Activated T-cell treated with anti-CD3 and anti-CD28 coated beads, Interleukin-2, amount 50 U/mL, for 48 hours (primary cell): ENCODE data around the gene STK32C.
"Not testable (repeated sequence)": the region's sequence is repeated elsewhere in the genome, so short reads cannot be mapped to it uniquely, and the experiment has no call there.

Experiments
- DNase-seq, 2 experiments: peaks; one replicate each; pipeline ENCODE4 v3.0.0-alpha.2; 2020

STK32C gene

DNA sequence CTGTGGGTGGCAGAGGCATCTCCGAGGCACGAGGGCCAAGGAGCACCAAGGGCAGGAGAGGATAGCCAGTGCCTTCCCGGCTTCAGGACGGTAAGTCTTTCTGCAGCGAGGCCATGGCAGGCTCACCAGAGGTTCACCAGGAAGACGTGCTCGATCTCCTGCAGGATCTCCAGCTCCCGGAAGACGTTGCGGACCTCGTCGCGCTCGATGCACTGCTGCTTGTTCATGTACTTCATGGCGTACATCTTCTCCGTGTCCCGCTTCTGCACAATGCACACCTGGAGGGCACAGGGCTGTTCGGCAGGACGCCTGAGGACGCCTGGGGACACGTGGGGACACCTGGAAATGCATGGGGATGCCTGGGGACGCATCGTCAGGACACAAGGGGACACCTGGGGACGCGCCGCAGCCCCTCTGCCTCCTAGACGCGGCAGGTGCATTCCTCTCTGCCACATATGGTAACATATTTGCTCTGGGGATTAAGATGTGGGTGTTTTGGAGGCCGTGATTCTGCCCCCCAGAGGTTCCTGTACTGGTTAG, 79.8 kb downstream of the STK32C start:
- no peak for DNase-seq

DNA sequence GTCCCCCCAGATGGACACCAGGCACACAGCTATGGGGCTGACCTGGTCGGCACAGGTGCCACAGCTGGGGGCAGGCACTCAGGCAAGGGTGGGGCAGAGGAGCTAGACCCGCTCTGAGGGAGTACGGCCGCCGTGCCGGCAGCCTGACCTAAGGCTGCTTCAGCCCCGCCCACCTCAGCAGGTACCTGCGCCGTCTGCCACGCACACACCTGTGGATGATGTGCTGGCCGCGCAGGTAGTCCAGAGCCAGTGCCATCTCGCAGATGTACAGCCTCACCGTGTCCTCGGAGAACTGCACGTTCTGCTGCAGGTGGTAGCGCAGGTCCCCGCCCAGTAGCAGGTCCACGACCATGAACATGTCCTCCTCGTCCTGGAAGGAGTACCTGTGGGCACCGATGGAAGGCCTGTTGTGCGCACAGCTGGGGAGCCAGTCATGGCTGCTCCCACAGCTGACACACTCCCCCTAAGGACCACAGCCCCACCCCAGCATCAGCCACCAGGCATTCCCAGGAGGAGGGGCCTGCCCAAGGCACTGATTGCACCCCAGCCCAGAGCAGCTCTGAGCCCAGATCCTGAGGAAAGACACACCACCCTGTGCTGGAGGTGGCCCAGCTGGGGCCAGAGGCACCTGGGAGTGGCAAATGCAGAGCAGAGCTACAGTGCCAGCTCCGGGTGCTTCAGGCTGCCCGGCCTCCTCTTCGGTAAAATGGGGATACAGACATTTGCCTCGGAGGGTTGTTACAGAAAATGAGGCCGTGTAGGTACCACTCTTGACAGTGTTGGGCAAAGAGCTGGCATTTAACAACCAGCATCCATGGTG, 81.0 kb downstream of the STK32C start:
- no peak for DNase-seq

DNA sequence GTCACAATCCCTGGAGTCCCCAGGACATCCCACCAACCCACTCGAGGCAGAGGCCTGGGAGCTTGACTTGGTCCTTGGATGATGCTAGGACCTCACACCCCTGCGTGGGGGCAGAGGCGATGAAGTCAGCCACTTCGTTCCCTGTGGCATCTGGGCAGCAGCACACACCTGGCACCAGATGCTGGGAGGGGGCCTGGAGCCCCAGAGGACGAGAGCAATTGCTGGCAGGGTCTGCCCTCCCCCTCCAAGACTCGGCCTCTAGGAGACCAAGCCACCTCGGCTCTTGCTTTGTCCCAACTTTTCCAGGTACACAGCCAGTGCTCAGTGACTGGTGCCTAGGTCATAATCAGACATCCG, 81.9 kb downstream of the STK32C start:
- no peak for DNase-seq

DNA sequence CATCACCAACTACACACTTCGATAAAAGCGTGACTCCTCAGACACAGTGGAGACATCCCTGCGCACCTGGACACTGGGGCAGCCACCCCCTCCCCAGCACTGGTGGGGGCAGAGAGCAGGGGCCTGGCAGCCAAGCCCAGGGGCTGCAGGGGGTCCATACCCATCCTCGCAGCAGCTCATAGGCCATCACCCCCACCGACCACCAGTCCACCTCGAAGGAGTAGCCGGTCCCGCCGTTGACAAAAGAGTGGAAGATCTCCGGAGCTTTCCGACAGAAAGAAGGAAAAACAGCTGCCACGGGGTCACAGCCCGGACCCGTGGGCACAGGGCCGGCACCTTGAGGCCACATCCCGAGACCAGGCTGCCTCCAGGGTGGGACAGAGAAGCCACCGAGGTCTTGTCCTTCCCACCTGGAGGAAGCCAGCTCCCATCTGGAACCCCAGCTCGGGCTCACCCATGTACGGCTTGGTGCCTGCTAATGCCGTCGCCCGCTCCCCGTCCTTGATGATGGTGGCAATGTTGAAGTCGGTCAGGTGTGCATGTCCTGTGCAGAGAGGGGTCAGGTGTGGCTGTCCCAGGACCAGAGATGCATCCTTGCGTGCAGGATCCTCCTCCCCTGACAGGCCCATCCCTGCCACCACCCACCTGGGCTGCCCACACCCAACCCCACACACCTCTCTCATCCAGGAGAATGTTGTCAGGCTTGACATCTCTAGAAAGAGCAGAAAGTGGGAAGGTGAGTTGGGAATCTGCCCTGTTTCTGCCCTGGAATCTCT, 82.5 kb downstream of the STK32C start:
- DNase-seq, result no peak

DNA sequence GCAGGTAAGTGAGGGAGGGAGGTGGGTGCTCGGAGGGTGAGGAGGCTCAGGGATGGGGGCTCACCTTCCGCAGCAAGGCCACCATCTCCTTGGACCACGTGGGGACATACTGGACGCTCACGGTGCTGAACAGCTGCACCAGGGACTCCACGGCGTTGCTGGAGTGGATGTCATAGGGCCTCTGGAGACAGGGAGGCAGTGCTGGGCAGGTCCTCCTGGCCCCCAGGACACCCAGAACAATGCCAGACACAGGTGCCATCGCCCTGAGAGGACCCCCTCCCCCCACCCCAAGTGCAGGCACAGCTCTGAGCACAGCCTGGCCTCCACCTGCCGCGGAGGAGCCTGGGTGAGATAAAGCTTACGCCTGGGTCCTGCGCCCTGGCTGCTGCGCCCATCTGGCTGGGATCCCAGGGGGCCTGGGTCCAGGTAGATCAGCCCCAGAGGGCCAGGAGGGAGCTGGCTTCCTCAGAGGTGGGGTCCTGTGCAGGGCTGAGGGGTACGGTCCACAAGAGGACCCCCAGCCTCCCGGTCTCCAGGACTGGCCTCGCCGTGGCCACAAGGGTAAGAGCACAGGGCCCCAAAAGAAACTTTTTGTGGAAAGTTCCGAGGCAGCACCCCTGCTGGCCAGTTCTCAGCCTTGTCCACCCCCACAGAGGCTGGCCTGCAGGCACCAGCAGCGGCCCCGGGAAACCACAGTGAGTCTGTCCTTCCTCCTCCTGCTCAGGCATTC, 83.2 kb downstream of the STK32C start:
- no peak for DNase-seq

DNA sequence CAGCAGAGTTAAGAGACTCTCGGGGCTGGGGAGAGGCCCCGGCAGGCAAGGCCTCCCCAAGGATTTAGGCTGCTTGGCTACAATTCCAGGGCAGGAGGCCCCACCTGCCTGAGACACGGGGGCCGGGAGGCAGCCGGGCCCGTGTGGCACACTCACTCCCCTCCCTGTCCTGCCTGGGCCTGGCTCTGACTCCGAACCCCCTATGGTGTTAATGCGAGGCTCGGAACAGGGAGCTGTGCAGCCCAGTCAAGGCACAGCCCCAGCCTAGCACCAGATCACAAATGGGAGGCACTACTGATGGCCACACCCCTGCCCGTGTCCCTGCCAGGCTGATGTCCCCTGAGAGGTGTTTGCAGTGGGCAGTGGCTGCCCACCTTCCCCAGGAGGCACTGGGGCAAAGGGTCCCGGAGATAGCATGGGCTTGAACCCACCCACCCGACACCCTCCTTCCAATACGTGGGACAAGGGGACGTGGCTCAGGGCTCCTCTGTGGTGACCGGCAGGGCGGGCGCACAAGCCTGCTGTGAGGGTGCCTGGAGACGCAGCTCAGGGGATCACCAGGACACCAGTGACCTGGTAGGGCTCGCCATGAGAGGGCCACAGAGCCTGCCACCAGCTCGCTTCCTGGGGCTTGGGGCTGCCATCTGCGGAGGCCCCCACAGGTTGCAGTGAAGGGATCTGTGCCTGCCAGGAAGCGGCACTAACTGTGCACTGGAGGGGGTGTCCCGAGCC, 84.0 kb downstream of the STK32C start:
- DNase-seq, result no peak

DNA sequence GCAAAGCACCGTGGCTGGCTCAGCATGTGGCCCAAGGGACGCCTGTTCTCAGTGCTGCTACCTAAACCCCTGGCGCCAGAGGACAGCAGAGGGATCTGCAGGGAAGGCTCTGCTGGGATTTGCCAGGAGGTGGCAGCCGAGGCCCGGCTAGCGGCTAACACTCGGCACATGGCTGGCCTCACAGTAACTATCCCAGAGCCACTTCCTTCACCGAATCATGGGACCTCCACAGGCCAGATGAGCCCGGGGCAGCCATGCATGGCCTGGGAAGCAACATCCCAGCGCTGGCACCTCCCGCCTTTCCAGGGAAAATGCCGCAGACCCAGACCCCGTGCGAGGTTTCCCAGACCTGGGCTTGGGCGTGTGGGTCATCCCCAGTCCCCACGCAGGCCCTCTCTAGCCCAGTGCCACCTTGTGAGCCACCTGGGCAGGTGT, 84.6 kb downstream of the STK32C start:
- peak; percentile 72 to 77 for DNase-seq

DNA sequence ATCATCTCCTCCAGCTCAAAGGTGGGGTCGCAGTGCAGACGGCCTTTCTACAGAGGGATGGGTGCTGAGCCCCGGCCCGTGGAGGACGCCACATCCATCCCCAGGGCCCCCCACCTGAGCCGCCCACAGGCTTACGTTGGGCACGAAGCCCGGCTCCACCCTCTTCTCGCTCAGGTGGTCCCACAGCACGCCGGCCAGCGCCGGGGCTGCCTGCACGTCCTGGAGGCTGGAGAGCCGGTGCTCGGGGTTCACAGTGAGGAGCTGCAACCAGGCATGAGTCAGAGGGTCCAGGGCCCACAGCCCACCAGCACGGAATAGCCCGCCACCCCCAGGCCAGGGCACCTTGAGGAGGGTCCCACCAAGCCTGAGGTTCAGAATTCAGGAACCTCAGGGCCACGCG, 85.0 kb downstream of the STK32C start:
- DNase-seq, result no peak

DNA sequence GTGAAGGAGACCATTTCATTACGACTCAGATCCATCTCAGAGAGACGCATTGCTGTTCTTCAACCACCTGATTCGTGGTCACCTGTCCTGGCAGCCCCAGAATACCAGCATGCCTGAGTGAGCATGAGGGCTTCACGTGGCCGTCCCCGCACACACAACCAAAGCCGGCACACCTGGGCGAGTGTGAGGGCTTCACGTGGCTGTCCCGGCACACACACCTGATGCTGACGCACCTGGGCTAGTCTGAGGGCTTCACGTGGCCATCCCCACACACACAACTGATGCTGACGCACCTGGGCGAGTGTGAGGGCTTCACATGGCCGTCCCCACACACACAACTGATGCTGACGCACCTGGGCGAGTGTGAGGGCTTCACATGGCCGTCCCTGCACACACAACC, 86.8 kb downstream of the STK32C start:
- DNase-seq, result not testable (repeated sequence)

DNA sequence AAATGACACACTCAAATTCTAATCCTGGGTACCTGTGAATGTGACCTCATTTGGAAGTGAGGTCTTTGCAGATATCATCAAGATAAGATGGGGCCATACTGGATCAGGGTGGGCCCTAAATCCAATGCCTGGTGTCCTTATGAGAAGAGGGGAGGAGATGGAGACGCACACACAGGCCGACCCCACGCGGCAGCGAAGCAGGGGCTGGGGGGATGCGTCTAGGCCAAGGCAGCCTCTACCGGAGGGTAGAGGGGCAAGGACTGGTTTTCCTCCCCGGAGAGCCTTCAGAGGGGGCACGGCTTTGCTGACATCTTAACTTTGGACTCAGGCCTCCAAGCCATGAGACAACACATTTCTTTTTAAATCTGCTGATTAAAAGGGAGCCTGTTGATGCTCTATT, 87.7 kb downstream of the STK32C start:
- no peak for DNase-seq

DNA sequence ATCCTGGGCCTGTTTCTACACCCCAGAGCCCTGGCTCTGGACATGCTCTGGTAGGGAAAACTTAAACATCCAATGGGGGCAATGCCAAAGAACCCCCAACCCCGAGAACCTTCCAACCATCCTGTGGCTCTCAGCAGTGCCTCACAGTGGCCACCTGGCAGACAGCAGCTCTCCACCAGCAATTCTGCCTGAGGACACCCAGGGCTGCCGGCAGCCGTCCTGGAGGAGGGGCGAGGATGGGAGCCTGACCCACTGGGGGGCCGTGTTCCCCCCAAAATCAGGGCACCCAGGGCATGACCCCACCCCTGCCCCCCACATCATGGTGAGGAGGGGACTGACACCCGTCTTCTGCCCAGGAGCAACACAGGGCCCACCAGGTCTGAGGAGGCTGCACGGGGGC, 88.3 kb downstream of the STK32C start:
- DNase-seq, result no peak

DNA sequence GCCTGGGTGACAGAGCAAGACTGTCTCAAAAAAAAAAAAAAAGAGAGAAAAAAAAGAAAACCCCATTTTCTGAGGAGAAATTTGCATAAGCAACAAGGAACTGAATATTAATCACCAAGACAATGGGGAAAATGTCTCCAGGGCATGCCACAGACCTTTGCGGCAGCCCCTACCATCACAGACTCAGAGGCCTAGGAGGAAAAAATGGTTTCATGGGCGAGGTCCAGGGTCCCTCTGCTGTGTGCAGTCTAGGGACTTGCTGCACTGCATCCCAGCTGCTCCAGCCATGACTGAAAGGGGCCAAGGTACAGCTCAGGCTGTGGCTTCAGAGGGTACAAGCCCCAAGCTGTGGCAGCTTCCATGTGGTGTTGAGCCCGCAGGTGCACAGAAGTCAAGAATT, 91.3 kb downstream of the STK32C start:
- DNase-seq, result not testable (repeated sequence)

DNA sequence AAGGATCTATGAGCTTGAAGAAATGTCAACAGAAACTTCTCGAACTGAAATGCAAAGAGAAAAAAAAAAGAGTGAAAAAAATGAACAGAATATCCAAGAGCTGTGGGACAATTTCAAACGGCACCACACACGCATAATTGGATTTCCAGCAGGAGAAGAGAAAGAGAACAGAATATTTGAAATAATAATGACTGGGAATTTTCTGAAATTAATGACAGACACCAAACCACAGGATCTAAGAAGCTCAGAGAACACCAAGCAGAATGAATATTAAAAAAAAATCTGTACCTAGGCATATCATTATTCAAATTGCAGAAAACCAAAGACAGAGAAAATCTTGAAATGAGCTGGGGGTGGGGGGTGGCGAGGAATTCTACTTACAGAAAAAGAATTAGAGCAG, 93.8 kb downstream of the STK32C start:
- DNase-seq, result no peak

DNA sequence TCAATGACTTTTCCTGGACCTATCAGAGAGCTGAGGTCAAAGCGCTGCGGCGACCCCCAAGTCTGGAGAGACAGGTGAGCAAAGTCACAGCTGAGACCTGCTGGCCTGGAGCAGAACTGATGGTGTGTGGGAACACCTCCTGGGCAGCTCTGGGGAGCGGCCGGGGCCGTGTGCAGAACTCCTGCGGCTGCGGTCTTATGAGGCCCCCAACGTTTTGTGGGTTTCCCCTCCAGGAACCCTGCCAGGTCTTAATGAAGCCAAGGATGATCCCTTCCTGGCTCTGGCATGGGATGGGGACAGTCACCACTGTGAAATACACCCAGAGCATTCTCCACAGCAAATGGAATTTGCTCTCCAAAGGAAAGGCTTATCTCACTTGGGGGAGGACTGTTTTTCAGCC, 94.9 kb downstream of the STK32C start:
- DNase-seq, result no peak

DNA sequence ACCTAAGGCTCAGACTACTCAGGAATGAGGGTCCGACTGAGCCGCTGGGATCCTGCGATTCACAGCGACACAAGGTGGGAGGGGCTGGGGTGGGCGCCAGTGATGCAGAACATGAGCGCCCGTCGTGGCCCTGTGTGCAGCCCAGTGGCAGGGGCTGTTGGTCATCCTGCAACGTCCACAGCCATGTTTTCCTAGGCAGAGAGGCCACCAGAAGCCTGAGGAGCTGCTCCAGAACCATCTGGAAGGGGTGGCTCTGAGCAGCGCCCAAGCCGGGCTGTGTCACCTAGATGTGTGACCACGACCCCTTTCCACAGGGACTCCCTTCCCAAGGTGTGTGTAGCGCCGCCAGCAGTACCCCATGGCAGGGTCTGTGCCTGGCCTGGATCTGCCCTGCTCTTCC, 96.5 kb downstream of the STK32C start:
- DNase-seq, result no peak

DNA sequence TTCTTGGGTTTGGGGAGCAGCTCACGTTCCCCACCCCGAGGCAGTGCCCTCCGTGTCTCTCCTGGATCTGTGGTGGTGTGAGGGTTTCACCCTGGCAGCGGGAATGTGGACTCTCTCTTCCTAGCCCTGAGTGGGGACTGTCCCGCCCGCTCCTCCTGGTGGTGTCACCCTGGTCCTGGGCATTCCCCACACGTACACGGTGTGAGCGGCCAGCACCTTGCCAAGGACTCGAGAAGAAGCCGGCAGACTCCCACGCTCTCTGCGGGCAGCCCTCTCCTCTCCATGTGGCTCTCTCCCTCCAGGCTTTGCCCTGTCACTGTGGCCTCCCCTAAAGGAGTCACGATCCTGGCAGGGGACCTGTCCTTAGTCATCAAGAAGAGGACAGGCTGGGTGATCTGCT, 97.0 kb downstream of the STK32C start:
- DNase-seq, result no peak

DNA sequence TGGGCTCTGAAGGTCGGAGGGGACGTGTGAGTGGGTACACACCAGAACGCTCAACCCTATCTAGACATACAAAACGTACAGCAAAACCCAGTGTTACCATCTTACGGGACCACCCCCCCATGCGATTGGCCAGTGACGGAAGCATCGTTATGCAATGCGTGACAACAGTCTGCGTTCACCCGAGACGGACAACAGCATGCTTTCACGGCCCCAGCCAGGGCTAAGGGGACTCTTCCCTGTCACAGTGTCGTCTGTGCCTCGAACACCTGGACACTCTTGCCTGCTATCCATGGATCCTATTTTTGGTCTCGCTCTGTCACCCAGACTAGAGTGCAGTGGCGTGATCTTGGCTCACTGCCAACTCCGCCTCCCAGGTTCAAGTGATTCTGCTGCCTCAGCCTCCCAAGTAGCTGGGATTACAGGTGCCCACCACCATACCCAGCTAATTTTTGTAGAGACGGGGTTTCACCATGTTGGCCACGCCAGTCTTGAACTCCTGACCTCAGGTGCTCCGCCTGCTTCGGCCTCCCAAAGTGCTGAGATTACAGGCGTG, 97.7 kb downstream of the STK32C start:
- no peak for DNase-seq

DNA sequence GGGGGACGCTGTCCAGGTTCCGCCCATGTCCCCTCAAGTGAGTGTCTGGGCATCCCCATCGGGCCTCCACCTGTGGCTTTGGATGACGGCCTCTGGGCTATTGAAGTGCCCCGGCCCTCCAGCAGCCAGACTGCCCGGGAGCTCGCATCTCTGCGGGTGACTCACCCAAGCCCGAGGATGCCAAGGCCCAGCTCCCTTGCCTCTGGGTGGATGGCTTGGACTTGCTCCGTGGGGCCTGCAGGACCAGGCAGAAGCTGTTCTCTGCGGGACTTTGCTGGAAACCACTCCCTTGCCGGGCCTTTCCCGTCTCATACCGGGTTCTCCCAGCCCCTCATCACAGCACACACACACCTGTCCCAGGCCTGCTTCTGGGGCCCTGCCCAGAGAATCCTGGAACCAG, 98.6 kb downstream of the STK32C start:
- DNase-seq, result no peak

DNA sequence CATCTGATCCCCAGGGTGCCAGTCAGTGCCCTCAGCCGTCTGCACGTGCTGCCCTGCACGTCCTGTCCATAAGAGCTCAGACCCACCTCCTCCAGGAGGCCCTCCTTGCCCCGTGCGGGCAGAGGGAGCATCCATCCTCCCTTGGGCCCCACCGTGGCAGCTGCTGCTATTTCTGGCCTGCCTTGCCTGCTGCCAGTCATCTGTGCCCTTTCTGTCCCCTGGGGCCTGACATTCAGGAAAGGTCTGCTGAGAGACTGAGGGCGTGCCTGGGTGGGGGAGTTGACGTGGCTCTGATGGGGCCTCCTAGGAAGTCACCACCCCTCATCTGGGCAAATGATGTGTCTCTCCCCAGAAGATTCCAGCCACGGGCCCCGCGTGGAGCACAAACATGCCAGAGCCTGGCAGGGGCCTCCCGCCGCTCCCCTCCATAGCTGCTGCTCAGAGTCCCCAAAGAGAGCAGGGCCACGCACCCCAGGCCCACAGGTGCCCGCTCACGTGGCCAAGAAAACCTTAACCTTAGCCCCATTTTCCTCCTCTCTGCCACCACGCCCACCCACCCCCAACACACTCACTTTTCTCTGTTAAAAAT, 99.2 kb downstream of the STK32C start:
- DNase-seq, result no peak

DNA sequence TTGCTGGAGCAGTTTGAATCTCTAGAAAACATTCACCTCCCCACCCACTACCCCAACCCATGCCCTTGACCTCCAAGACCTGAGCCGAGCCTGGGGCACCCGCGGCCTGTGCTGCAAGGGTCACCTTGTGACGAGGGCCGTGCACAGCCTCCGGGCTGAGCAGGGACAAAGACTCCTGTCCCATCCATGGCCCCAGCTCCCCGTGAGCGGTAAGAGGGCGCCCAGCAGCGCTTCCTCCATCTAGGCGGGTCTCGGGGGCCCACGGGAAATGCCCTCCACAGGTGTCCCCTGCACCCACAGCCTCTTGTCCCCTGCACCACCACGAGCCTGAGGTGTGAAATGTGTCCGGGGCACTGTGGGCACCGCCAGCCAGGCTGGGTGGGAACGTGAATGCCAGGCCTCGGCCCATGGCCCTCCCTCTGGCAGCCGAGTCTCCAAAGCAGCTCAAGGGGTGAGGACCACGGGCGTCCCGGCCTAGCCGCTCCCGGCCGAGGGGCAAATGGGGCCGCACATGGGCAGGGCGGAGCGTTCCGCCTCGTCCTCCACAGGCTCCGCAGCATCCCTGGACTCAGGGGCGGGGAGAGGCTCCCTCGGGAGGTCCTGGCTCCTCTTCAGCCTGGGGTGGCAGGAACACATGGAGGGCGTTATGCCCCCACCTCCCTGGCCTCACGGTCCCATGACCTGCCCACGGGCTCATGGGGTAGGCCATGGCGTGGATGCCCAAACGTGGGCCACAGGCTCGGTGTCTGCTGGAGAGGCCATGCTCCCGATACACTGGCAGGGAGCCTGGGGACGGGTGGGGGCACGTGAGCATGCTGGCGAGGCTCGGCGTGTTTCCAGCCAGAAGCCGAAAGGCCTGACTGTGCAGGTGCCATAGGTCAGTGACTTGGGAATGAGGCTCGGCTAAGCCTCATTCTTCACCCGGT, 100.0 kb downstream of the STK32C start:
- no peak for DNase-seq
